GM21786 (cell line): ENCODE measurements around the gene BOK.
"Not testable (repeated sequence)": the region's sequence is repeated elsewhere in the genome, so short reads cannot be mapped to it uniquely, and the experiment has no call there.

ENCODE experiments used
- ATAC-seq: cut with Tn5 transposase; IDR thresholded peaks from one replicate; pipeline ENCODE4 v1.9.1; 2021; ENCODE audit not compliant: unreplicated experiment

Gene BOK

GRCh38 chr2:241555711-241556110 lies 2.8 kb upstream of the BOK start:
- ATAC-seq: no peak

- no peak for ATAC-seq
Observed at GRCh38 chr2:241556746-241557145, 1.8 kb upstream of the BOK start.

GRCh38 chr2:241559323-241560161 lies 997 bp downstream of the BOK start:
- ATAC-seq: no peak

- no peak for ATAC-seq
Observed at GRCh38 chr2:241560162-241560882, 1.8 kb downstream of the BOK start.

- no peak for ATAC-seq
Observed at GRCh38 chr2:241560883-241561474, 2.4 kb downstream of the BOK start.

GRCh38 chr2:241561832-241562231 lies 3.3 kb downstream of the BOK start:
- ATAC-seq: no peak

GRCh38 chr2:241562269-241562891 lies 3.8 kb downstream of the BOK start:
- ATAC-seq: no peak

GRCh38 chr2:241563031-241563507 lies 4.5 kb downstream of the BOK start:
- ATAC-seq: no peak

- ATAC-seq: no peak
Observed at GRCh38 chr2:241563571-241563980, 5.0 kb downstream of the BOK start.

- no peak for ATAC-seq
Observed at GRCh38 chr2:241563981-241564595, 5.5 kb downstream of the BOK start.

GRCh38 chr2:241564596-241565410 lies 6.3 kb downstream of the BOK start:
- no peak for ATAC-seq

- no peak for ATAC-seq
Observed at GRCh38 chr2:241565411-241565810, 6.9 kb downstream of the BOK start.

GRCh38 chr2:241566021-241566420 lies 7.5 kb downstream of the BOK start:
- ATAC-seq: not testable (repeated sequence)

GRCh38 chr2:241566468-241566867 lies 7.9 kb downstream of the BOK start:
- no peak for ATAC-seq

GRCh38 chr2:241567266-241567665 lies 8.7 kb downstream of the BOK start:
- ATAC-seq: not testable (repeated sequence)

GRCh38 chr2:241567776-241568175 lies 9.2 kb downstream of the BOK start:
- no peak for ATAC-seq

- ATAC-seq: no peak
Observed at GRCh38 chr2:241568726-241569125, 10.2 kb downstream of the BOK start.

- ATAC-seq: no peak
Observed at GRCh38 chr2:241569831-241570281, 11.3 kb downstream of the BOK start.

GRCh38 chr2:241570961-241571581 lies 12.5 kb downstream of the BOK start:
- no peak for ATAC-seq
